Neural cell (in vitro differentiated cells): ENCODE measurements around the gene C10orf88. TPM values are rescaled to one million over a fixed set of nuclear protein-coding genes. Genes with fewer than 3 reads are reported as not detected.

Experiments used
- H2AFZ ChIP-seq: fragments of 200-600, 300-800 bp; sonication (generic), shearing (Covaris generic); 2 replicates; pipeline ENCODE4 v1.6.0; 2014; ENCODE audit warnings: low read depth, mild to moderate bottlenecking, antibody characterized with exemption, low read length, moderate library complexity
- H3F3A ChIP-seq: fragments of 200-600 bp; shearing (Covaris generic); 2 replicates; pipeline ENCODE4 v1.6.1; 2016; ENCODE audit warnings: mild to moderate bottlenecking, moderate library complexity, mixed read lengths, antibody characterized with exemption, low read length; ENCODE audit not compliant: insufficient read depth, poor library complexity, severe bottlenecking
- H3K27ac ChIP-seq: fragments of 200-600, 300-800 bp; sonication (generic), shearing (Covaris generic); 2 replicates; pipeline ENCODE4 v1.5.1; 2014; ENCODE audit warnings: mild to moderate bottlenecking, low read length, moderate library complexity
- H3K27me3 ChIP-seq: fragments of 300-800, 200-600 bp; sonication (generic), shearing (Covaris generic); 2 replicates; pipeline ENCODE4 v1.6.0; 2014; ENCODE audit warnings: mild to moderate bottlenecking, low read depth, low read length, moderate library complexity; ENCODE audit not compliant: insufficient read depth
- H3K36me3 ChIP-seq: fragments of 300-800, 200-600 bp; sonication (generic), shearing (Covaris generic); 2 replicates; pipeline ENCODE4 v1.5.1; 2014; ENCODE audit warnings: mild to moderate bottlenecking, antibody characterized with exemption, low read length, moderate library complexity; ENCODE audit not compliant: insufficient read depth
- H3K4me2 ChIP-seq: fragments of 300-800, 200-600 bp; sonication (generic), shearing (Covaris generic); 2 replicates; pipeline ENCODE4 v1.6.0; 2014; ENCODE audit warnings: mild to moderate bottlenecking, low read length
- H3K4me3 ChIP-seq: fragments of 300-800, 200-600 bp; sonication (generic), shearing (Covaris generic); 2 replicates; pipeline ENCODE4 v1.5.1; 2014; ENCODE audit warnings: mild to moderate bottlenecking, low read length, moderate library complexity
- H3K79me2 ChIP-seq: fragments of 200-600 bp; shearing (Covaris generic); replicated peaks from 2 replicates; pipeline ENCODE4 v1.6.0; 2014; ENCODE audit warnings: mild to moderate bottlenecking, low read length, moderate library complexity; ENCODE audit not compliant: insufficient read depth
- H3K9ac ChIP-seq: fragments of 300-800, 200-600 bp; sonication (generic), shearing (Covaris generic); 2 replicates; pipeline ENCODE4 v1.6.1; 2016; ENCODE audit warnings: mild to moderate bottlenecking, low read length, mixed read lengths
- H3K9me2 ChIP-seq: fragments of 200-600 bp; shearing (Covaris generic); 2 replicates; pipeline ENCODE4 v1.6.1; 2016; ENCODE audit warnings: mild to moderate bottlenecking, low read length, mixed read lengths; ENCODE audit not compliant: insufficient read depth
- H3K9me3 ChIP-seq: fragments of 200-600, 300-800 bp; sonication (generic), shearing (Covaris generic); 2 replicates; pipeline ENCODE4 v1.6.1; 2016; ENCODE audit warnings: mild to moderate bottlenecking, mixed run types, low read length, moderate library complexity, mixed read lengths
- H4K20me1 ChIP-seq: fragments of 200-600 bp; shearing (Covaris generic); 2 replicates; pipeline ENCODE4 v1.6.1; 2016; ENCODE audit warnings: mild to moderate bottlenecking, mixed run types; ENCODE audit not compliant: insufficient read depth
- CTCF ChIP-seq: fragments of 450-650 bp; IDR thresholded peaks from 2 replicates; pipeline ENCODE4 v1.5.1; 2014; ENCODE audit warnings: antibody characterized with exemption, mild to moderate bottlenecking, moderate library complexity; ENCODE audit not compliant: poor library complexity, severe bottlenecking
- EP300 ChIP-seq: fragments of 450-650 bp; conservative IDR thresholded peaks from 2 replicates; pipeline ENCODE4 v1.6.1; 2014; ENCODE audit warnings: antibody characterized with exemption, mild to moderate bottlenecking, moderate library complexity; ENCODE audit not compliant: poor library complexity, severe bottlenecking
- EZH2 ChIP-seq: fragments of 200-600, 300-800 bp; shearing (Covaris generic), sonication (generic); IDR thresholded peaks from 2 replicates; pipeline ENCODE4 v1.6.1; 2014; ENCODE audit warnings: antibody characterized with exemption, low read length, borderline replicate concordance, mild to moderate bottlenecking; ENCODE audit not compliant: insufficient read depth, poor library complexity, severe bottlenecking
- MXI1 ChIP-seq: fragments of 450-650 bp; conservative IDR thresholded peaks from 2 replicates; pipeline ENCODE4 v1.6.1; 2014; ENCODE audit warnings: antibody characterized with exemption, mild to moderate bottlenecking; ENCODE audit not compliant: poor library complexity, severe bottlenecking
- POLR2AphosphoS5 ChIP-seq: IDR thresholded peaks from 2 replicates; pipeline ENCODE4 v1.6.1; 2012
- RAD21 ChIP-seq: fragments of 450-650 bp; conservative IDR thresholded peaks from 2 replicates; pipeline ENCODE4 v1.6.1; 2014; ENCODE audit warnings: antibody characterized with exemption, mild to moderate bottlenecking, moderate library complexity
- REST ChIP-seq: IDR thresholded peaks from 2 replicates; pipeline ENCODE4 v1.6.1; 2012; ENCODE audit warnings: borderline replicate concordance
- SMC3 ChIP-seq: fragments of 450-650 bp; conservative IDR thresholded peaks from 2 replicates; pipeline ENCODE4 v1.6.1; 2014; ENCODE audit warnings: antibody characterized with exemption, mild to moderate bottlenecking, moderate library complexity; ENCODE audit not compliant: poor library complexity
- TAF1 ChIP-seq: IDR thresholded peaks from 2 replicates; pipeline ENCODE4 v1.6.1; 2012; ENCODE audit warnings: low read depth
- polyA plus RNA-seq: library from polyadenylated mRNA; depleted of rRNA; stranded (reverse); fragments of >200 nt; gene quantifications from 2 replicates; pipeline ENCODE4 v1.2.3, GENCODE V29; 2014

The C10orf88 gene
- polyA plus RNA-seq, 1 donor from 2014 or later = 25.8 TPM

GRCh38 chr10:122954731-122955050 is 664 bp upstream of the C10orf88 start:
- Histone ChIP-seq H3K27ac (no peak overlapping the region), H3K79me2 (peaks cover 4% of the 10 kb centered on the region), H2AFZ (peak overlapping the region; percentile 81), H3K36me3 (no peaks in the 10 kb centered on the region), H3K4me2 (no peak overlapping the region), H3K27me3 (no peaks in the 10 kb centered on the region), H3K9ac (no peak overlapping the region), H4K20me1 (no peaks in the 10 kb centered on the region), H3F3A (no peaks in the 10 kb centered on the region), H3K9me3 (peaks cover 6% of the 10 kb centered on the region), H3K9me2 (no peaks in the 10 kb centered on the region), H3K4me3 (peak overlapping the region; percentile 85)
- TF ChIP-seq CTCF = no peak
- TF ChIP-seq EP300 = no peak
- TF ChIP-seq RAD21 = no peak
- no peak for TF ChIP-seq SMC3
- no peak for TF ChIP-seq POLR2AphosphoS5
- no peak for TF ChIP-seq MXI1
- no peak for TF ChIP-seq EZH2
- no peak for TF ChIP-seq TAF1

- H2AFZ ChIP-seq = no peak overlapping the region
- H4K20me1 ChIP-seq = no peaks in the 10 kb centered on the region
- no peaks in the 10 kb centered on the region for H3K36me3 ChIP-seq
- no peaks in the 10 kb centered on the region for H3F3A ChIP-seq
- H3K4me2 ChIP-seq = no peak overlapping the region
- no peak for TF ChIP-seq TAF1
- TF ChIP-seq CTCF = no peak
- no peak for TF ChIP-seq SMC3
- TF ChIP-seq REST = no peak
- TF ChIP-seq MXI1 = no peak
- no peak for TF ChIP-seq RAD21
- no peak for TF ChIP-seq EZH2
- no peak for TF ChIP-seq POLR2AphosphoS5
- no peak for TF ChIP-seq EP300
- H3K9ac ChIP-seq = no peak overlapping the region
- peaks cover 4% of the 10 kb centered on the region for H3K79me2 ChIP-seq
- H3K27me3 ChIP-seq = no peaks in the 10 kb centered on the region
- H3K9me2 ChIP-seq = no peaks in the 10 kb centered on the region
- H3K27ac ChIP-seq = no peak overlapping the region
- H3K4me3 ChIP-seq = no peak overlapping the region
- H3K9me3 ChIP-seq = no peaks in the 10 kb centered on the region
Observed at GRCh38 chr10:122949296-122949695, 4.7 kb downstream of the C10orf88 start.
